SHP77 (cell line): ENCODE data around the gene GRIN1.
"Not testable (repeated sequence)": the region's sequence is repeated elsewhere in the genome, so short reads cannot be mapped to it uniquely, and the experiment has no call there.

Source experiments
- DNase-seq, 2 experiments: peaks; one replicate each; lab custom pipeline; 2025; lab: John Stamatoyannopoulos, UW

The GRIN1 gene

GRCh38 chr9:137111788-137112563, 27.0 kb upstream of the GRIN1 start:
- no peak for DNase-seq

DNA sequence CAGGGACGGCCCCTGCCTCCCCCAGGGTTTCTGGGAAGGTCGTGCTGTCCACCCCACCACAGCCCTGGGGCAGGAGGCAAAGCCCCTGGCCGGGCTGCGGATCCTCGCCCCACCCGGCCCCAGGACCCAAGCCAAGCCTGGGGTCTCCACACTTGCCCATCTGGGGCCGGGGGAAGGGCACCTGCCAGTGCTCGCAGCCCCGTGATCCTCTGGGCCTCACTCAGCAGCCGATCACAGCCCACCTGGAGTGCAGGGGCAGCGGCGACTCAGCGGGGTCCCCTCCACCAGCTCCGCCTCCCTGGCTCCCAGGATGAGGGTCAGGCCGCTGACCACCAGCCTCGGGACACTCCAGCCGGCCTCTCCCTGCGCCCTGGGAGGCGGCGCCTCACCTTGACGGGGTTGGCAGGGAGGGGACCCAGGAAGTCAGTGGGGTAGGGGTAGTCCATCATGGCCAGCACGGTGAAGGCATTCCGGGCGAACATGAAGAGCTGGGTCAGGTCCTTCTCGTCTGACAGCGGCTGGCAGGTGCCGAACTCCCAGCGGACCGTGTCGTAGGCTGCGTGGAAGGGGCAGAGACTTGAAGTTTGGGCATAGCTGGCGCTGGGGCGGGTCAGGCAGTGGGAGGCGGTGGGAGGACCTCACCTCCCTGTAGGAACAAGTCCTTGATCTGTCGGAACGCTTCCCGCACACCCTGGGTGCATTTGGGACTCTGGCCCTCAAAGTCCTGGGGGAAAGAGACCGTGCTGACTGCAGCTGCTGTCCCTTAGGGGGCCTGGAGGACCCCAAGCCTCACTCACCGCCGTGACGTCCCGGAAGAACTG, 26.2 kb upstream of the GRIN1 start:
- no peak for DNase-seq

- DNase-seq: no peak
Measured at GRCh38 chr9:137113385-137114159, 25.4 kb upstream of the GRIN1 start.

DNA sequence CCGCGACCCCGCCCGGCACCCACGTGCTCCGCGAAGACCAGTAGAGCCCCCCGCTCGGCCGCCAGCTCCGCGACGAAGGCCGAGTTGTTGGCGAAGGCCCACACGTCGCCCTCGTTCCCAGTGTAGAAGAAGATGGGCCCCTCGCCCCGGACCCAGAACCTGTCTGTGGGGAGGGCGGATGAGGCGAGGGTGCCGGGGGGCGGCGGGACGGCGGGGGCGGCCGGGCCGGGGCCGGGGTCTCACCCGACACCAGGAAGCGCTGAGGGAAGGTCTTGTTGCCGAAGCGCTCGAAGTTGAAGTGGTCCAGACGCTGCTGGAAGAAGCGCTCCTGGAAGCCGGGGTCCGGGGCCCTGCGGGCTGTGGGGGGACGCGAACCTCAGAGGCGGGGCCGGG, 24.7 kb upstream of the GRIN1 start:
- DNase-seq: peak in 1 of 2 experiments; percentile 48

- DNase-seq: peak in 1 of 2 experiments; percentile 48
Measured at GRCh38 chr9:137114613-137115393, 24.2 kb upstream of the GRIN1 start, which contains the start of gene DPP7. Gene DPP7 (minus strand): TSS chr9:137114733. CDS start chr9:137114713, 20 bp downstream.

- no peak for DNase-seq
Measured at GRCh38 chr9:137115394-137116026, 23.4 kb upstream of the GRIN1 start.

GRCh38 chr9:137116027-137116507, 22.9 kb upstream of the GRIN1 start:
- no peak for DNase-seq

- DNase-seq: no peak
Measured at GRCh38 chr9:137116728-137117127, 22.2 kb upstream of the GRIN1 start.

GRCh38 chr9:137117269-137117731, 21.7 kb upstream of the GRIN1 start:
- DNase-seq: no peak

DNA sequence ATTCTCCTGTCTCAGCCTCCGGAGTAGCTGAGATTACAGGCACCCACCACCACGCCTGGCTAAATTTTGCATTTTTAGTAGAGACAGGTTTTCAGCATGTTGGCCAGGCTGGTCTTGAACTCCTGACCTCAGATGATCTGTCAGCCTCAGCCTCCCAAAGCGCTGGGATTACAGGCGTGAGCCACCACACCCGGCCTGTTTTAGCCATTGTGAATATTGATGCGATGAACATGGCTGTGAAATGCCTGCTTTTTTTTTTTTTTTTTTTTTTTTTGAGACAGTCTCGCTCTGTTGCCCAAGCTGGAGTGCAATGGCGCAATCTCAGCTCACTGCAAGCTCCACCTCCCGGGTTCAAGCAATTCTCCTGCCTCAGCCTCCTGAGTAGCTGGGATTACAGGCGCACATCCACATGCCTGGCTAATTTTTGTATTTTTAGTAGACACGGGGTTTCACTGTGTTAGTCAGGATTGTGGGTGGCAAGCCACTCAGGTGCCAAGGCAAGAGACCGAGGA, 20.8 kb upstream of the GRIN1 start:
- DNase-seq: not testable (repeated sequence)

DNA sequence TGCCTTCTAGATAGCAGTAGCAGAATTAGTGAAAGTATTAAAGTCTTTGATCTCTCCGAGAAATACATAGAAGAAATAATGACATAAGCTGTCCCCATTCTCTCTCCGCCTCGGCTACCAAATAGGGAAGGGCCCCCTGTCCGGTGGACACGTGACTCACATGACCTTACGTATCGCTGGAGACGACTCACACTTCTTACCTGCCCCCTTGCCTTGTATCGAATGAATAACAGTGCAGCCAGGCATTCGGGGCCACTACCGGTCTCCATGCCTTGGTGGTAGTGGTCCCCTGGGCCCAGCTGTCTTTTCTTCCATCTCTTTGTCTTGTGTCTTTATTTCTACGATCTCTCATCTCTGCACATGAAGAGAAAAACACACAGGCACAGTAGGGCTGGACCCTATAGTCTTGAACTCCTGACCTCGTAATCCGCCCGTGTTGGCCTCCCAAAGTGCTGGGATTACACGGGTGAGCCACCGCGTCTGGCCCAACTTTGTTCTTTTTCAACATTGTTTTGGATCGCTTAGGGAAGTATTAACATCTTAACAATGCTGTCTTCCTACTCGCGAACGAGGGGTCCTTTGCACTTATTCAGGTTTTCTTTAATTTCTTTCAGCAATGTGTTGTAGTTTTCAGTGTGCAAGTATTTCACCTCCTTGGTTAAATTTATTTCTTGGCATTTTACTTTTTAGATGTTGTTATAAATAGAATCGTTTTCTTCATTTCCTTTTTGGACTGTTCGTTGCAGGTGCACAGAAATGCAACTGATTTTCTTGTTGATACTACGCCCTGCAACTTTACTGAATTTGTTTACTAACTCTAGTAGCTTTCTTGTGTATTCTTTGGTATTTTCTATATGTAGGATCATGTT, 16.8 kb upstream of the GRIN1 start:
- DNase-seq: not testable (repeated sequence)

DNA sequence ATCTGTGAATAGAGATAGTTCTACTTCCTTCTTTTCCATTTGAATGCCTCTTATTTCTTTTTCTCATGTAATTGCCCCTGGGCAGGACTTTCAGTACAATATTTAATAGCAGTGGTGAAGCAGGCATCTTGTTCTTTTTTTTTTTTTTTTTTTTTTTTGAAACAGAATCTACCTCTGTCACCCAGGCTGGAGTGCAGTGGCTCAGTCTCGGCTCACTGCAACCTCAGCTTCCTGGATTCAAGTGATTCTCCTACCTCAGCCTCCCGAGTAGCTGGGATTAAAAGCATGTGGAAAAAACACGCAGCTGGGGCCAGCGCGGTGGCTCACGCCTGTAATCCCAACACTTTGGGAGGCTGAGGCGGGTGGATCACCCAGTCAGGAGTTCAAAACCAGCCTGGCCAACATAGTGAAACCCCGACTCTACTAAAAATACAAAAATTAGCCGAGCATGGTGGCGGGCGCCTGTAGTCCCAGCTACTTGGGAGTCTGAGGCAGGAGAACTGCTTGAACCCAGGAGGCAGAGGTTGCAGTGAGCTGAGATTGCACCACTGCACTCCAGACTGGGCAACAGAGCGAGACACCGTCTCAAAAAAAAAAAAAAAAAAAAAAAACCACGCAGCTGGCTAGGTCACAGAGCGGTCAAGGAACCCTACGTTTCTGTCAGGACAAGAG, 16.0 kb upstream of the GRIN1 start:
- not testable (repeated sequence) for DNase-seq

GRCh38 chr9:137123468-137123837, 15.5 kb upstream of the GRIN1 start:
- DNase-seq: no peak

DNA sequence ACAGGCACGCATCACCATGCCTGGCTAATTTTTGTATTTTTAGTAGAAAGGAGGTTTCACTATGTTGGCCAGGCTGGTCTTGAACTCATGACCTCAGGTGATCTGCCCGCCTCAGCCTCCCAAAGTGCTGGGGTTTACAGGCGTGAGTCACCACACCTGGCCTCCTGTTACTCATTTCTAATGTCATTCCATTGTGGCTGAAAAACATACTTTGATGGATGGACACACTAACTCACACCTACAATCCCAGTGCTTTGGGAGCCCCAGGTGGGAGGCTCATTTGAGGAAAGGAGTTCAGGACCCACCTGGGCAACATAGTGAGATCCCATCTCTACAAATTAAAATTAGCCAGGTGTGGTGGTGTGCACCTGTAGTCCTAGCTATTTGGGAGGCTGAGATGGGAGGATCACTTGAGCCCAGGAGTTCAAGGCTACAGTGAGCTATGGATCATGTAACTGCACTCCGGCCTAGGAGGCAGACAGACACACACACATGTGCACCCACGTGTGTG, 14.9 kb upstream of the GRIN1 start:
- DNase-seq: not testable (repeated sequence)

- no peak for DNase-seq
Measured at GRCh38 chr9:137126786-137127185, 12.2 kb upstream of the GRIN1 start.

GRCh38 chr9:137127301-137128157, 11.4 kb upstream of the GRIN1 start:
- no peak for DNase-seq

DNA sequence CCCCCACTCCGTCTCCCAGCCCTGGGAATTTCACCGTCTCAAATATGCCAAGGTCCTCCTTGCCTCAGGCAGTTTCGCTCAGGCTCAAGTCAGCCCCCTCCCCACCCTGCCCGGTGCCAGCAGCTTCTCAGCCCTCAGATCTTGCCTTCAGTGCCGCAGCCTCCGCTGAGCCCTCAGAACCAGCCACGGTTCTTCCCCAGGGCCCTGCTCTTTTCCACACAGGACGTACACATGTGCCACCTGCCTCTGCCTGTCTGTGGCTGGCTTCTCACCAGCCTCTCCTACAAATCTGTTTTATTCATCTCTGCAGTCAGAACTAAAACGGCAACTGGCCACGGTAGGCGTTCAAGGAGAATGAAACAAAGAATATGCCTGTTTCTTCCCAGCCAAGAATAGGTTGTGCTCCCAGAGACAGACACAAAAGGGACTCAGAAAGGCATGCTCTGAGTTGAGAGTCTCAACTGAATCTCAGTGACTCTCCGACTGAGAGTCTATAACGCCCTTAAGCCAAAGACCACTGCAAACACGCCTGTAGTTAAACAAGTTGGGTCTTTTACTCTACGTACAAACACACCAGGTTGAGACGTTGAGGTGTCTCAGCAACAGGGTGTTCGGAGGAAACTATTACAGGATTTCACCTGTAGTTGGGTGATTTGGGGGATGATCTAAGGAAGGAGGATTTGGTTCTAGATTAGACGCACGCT, 10.6 kb upstream of the GRIN1 start:
- DNase-seq: no peak
